Liver (tissue), 9 donors: ENCODE data around the gene LAMC3. TPM values are rescaled to one million over a fixed set of nuclear protein-coding genes. Genes with fewer than 3 reads are reported as not detected.

Experiments used
- DNase-seq: peaks from one replicate; pipeline ENCODE4 v3.0.0-alpha.2; 2017; ENCODE audit warnings: low spot score
- H3K27ac ChIP-seq, 2 donors: one replicate each; pipeline ENCODE4 v1.7.0; 2013; ENCODE audit warnings: inconsistent platforms in 2 of 2, low read length in 2 of 2, control low read depth in 1 of 2, low read depth in 1 of 2, mild to moderate bottlenecking in 1 of 2
- H3K27me3 ChIP-seq, 4 donors: one replicate each; pipeline versions ENCODE4 v1.6.1 to v1.7.0; 2013; ENCODE audit warnings: low read length in 3 of 4, inconsistent platforms in 1 of 4, mild to moderate bottlenecking in 1 of 4, moderate library complexity in 1 of 4; ENCODE audit not compliant: control insufficient read depth in 4 of 4, insufficient read depth in 4 of 4
- H3K36me3 ChIP-seq, 4 donors: one replicate each; pipeline versions ENCODE4 v1.6.1 to v1.7.0; 2013; ENCODE audit warnings: low read length in 3 of 4, mild to moderate bottlenecking in 3 of 4, low read depth in 1 of 4, moderate library complexity in 1 of 4; ENCODE audit not compliant: control insufficient read depth in 4 of 4, insufficient read depth in 3 of 4
- H3K4me1 ChIP-seq, 4 donors: one replicate each; pipeline versions ENCODE4 v1.6.1 to v1.7.0; 2013; ENCODE audit warnings: low read length in 3 of 4, mild to moderate bottlenecking in 3 of 4, moderate library complexity in 1 of 4; ENCODE audit not compliant: control insufficient read depth in 4 of 4, insufficient read depth in 4 of 4
- H3K4me3 ChIP-seq, 3 donors: one replicate each; pipeline versions ENCODE4 v1.6.1 to v1.7.0; 2013; ENCODE audit warnings: low read length in 3 of 3, control low read depth in 1 of 3, low read depth in 1 of 3, mild to moderate bottlenecking in 1 of 3
- H3K9ac ChIP-seq, 2 donors: one replicate each; pipeline ENCODE4 v1.7.0; 2013; ENCODE audit warnings: low read length in 2 of 2, mild to moderate bottlenecking in 2 of 2, moderate library complexity in 2 of 2, control low read depth in 1 of 2, low read depth in 1 of 2
- H3K9me3 ChIP-seq, 4 donors: one replicate each; pipeline versions ENCODE4 v1.6.1 to v1.7.0; 2013; ENCODE audit warnings: low read length in 3 of 4; ENCODE audit not compliant: control insufficient read depth in 4 of 4
- ATF3 ChIP-seq: IDR thresholded peaks from 2 replicates; pipeline ENCODE4 v1.6.1; 2016; ENCODE audit warnings: antibody characterized with exemption
- CTCF ChIP-seq: fragments of 150-350 bp; IDR thresholded peaks from 2 replicates; pipeline ENCODE4 v1.5.1; 2017; ENCODE audit warnings: improper control_type of control experiment, low read depth, low read length; ENCODE audit not compliant: missing input control
- EGR1 ChIP-seq, 2 donors: IDR thresholded peaks; 2 replicates each; pipeline ENCODE4 v1.6.1; 2016 to 2018; ENCODE audit warnings: antibody characterized with exemption in 2 of 2, low read depth in 2 of 2
- FOXA1 ChIP-seq: IDR thresholded peaks from 2 replicates; pipeline ENCODE4 v1.6.1; 2016; ENCODE audit warnings: antibody characterized with exemption
- FOXA2 ChIP-seq: IDR thresholded peaks from 2 replicates; pipeline ENCODE4 v1.6.1; 2016; ENCODE audit warnings: antibody characterized with exemption
- GABPA ChIP-seq, 2 donors: IDR thresholded peaks in 1 of 2; conservative IDR thresholded peaks in 1 of 2; 2 replicates each; pipeline ENCODE4 v1.6.1; 2016; ENCODE audit warnings: antibody characterized with exemption in 2 of 2, mild to moderate bottlenecking in 1 of 2, moderate library complexity in 1 of 2
- HNF4A ChIP-seq, 2 donors: conservative IDR thresholded peaks; 2 replicates each; pipeline ENCODE4 v1.6.1; 2016; ENCODE audit warnings: antibody characterized with exemption in 2 of 2, mild to moderate bottlenecking in 2 of 2
- HNF4G ChIP-seq: IDR thresholded peaks from 2 replicates; pipeline ENCODE4 v1.6.1; 2016; ENCODE audit warnings: antibody characterized with exemption
- JUND ChIP-seq, 2 donors: IDR thresholded peaks; 2 replicates each; pipeline ENCODE4 v1.6.1; 2016; ENCODE audit warnings: antibody characterized with exemption in 2 of 2
- MAX ChIP-seq: IDR thresholded peaks from 2 replicates; pipeline ENCODE4 v1.6.1; 2016; ENCODE audit warnings: antibody characterized with exemption
- NR2F2 ChIP-seq: IDR thresholded peaks from 2 replicates; pipeline ENCODE4 v1.6.1; 2016; ENCODE audit warnings: antibody characterized with exemption
- RAD21 ChIP-seq, 2 donors: IDR thresholded peaks; 2 replicates each; pipeline ENCODE4 v1.6.1; 2016; ENCODE audit warnings: antibody characterized with exemption in 2 of 2, mild to moderate bottlenecking in 2 of 2
- REST ChIP-seq: IDR thresholded peaks from 2 replicates; pipeline ENCODE4 v1.6.1; 2016; ENCODE audit warnings: antibody characterized with exemption, mild to moderate bottlenecking
- RXRA ChIP-seq, 2 donors: IDR thresholded peaks; 2 replicates each; pipeline ENCODE4 v1.6.1; 2017 to 2018; ENCODE audit warnings: antibody characterized with exemption in 2 of 2, mild to moderate bottlenecking in 1 of 2
- SP1 ChIP-seq: IDR thresholded peaks from 2 replicates; pipeline ENCODE4 v1.6.1; 2018; ENCODE audit warnings: antibody characterized with exemption, mild to moderate bottlenecking
- TAF1 ChIP-seq: conservative IDR thresholded peaks from 2 replicates; pipeline ENCODE4 v1.6.1; 2016; ENCODE audit warnings: antibody characterized with exemption, mild to moderate bottlenecking
- YY1 ChIP-seq: IDR thresholded peaks from 2 replicates; pipeline ENCODE4 v1.6.1; 2016; ENCODE audit warnings: antibody characterized with exemption, mild to moderate bottlenecking
- ZBTB33 ChIP-seq: IDR thresholded peaks from 2 replicates; pipeline ENCODE4 v1.6.1; 2016; ENCODE audit warnings: antibody characterized with exemption
- WGBS: extraction: QIAGEN DNeasy Blood & Tissue Kit; methylation state at CpG from one replicate; pipeline ENCODE4 v1.1.7; 2013; 5-methylcytosine and 5-hydroxymethylcytosine counted together
- polyA plus RNA-seq, 2 donors: library from polyadenylated mRNA; stranded (reverse) in 1 of 2; unstranded in 1 of 2; fragments of 200-250 nt in 1 of 2; fragments of >200 nt in 1 of 2; fragmentation: Nextera tagmentation in 1 of 2; extraction: Ambion mirVana in 1 of 2; gene quantifications; one replicate each; pipeline versions ENCODE4 v1.2.1 to v1.2.3, GENCODE V29; 2013 to 2015
- total RNA-seq, 2 donors: library from RNA; depleted of rRNA; stranded (reverse); fragments of >200 nt; gene quantifications; one replicate each; pipeline ENCODE4 v1.2.3, GENCODE V29; 2014
- donor health status: healthy.
- donor health status: healthy.
- donor health status: healthy.
- donor health status: healthy.
- donor health status: healthy.

LAMC3 gene
- total and polyA plus RNA-seq, 4 donors = 1.4 to 5.9 (median 2.9) TPM

GRCh38 chr9:131092030-131092429 lies 83.1 kb downstream of the LAMC3 start:
- 89% methylated on average over 6 of the region's 6 CpGs for WGBS
- TF ChIP-seq NR2F2 = no peak
- no peak for TF ChIP-seq FOXA2
- TF ChIP-seq JUND (IDR thresholded peaks at IDR 0.05) = no peak
- TF ChIP-seq SP1 = no peak
- TF ChIP-seq EGR1 (IDR thresholded peaks at IDR 0.05; ENCODE audit: low read depth in 2 of 2) = no peak
- TF ChIP-seq YY1 = no peak
- no peak for TF ChIP-seq ATF3
- no peak for TF ChIP-seq ZBTB33
- TF ChIP-seq CTCF = no peak
- TF ChIP-seq RXRA (IDR thresholded peaks at IDR 0.05) = no peak
- TF ChIP-seq HNF4G = no peak
- TF ChIP-seq GABPA (IDR thresholded peaks at IDR 0.05 in 1 of 2, conservative IDR thresholded peaks at IDR 0.05 in 1 of 2) = no peak
- TF ChIP-seq MAX = no peak
- TF ChIP-seq HNF4A (conservative IDR thresholded peaks at IDR 0.05) = no peak
- TF ChIP-seq RAD21 (IDR thresholded peaks at IDR 0.05) = no peak
- TF ChIP-seq FOXA1 = no peak
- TF ChIP-seq TAF1 = no peak
- TF ChIP-seq REST = no peak
- Histone ChIP-seq H3K27me3 (peaks cover 0 to 6% (median 3%) of the 10 kb centered on the region in 4 donors), H3K4me3 (no peak overlapping the region), H3K9ac (no peak overlapping the region), H3K9me3 (no peaks in the 10 kb centered on the region), H3K27ac (no peak overlapping the region), H3K36me3 (no peaks in the 10 kb centered on the region), H3K4me1 (peaks cover 4 to 7% (median 5%) of the 10 kb centered on the region in 4 donors)
- no peak for DNase-seq
